Measurements from ENCODE around the gene CASP8AP2. TPM values are rescaled to one million over a fixed set of nuclear protein-coding genes. Genes with fewer than 3 reads are reported as not detected.

The CASP8AP2 gene
- total and polyA plus RNA-seq, 4 donors, result 4.3 to 24.4 (median 8.2) TPM

DNA sequence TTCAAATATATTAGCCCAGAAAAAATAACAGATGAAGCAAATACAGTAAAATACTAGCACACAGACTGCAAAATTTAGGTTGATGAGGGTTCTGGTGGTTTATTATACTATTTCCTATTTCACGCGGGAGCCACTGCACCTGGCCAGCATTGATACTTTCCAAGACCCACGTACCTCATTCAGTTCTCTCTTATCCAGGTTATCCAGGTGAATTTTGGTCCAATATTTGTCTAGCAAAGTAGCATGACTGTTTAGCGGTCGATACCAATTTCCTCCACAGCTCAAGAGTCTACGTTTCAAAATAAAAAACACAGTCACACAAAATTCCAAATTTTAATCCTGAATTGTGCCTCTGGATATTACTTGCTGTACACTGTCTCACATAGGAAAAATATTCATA lies 44.8 kb upstream of the CASP8AP2 start:
- TF ChIP-seq, protein P1, sequence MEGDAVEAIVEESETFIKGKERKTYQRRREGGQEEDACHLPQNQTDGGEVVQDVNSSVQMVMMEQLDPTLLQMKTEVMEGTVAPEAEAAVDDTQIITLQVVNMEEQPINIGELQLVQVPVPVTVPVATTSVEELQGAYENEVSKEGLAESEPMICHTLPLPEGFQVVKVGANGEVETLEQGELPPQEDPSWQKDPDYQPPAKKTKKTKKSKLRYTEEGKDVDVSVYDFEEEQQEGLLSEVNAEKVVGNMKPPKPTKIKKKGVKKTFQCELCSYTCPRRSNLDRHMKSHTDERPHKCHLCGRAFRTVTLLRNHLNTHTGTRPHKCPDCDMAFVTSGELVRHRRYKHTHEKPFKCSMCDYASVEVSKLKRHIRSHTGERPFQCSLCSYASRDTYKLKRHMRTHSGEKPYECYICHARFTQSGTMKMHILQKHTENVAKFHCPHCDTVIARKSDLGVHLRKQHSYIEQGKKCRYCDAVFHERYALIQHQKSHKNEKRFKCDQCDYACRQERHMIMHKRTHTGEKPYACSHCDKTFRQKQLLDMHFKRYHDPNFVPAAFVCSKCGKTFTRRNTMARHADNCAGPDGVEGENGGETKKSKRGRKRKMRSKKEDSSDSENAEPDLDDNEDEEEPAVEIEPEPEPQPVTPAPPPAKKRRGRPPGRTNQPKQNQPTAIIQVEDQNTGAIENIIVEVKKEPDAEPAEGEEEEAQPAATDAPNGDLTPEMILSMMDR (IDR thresholded peaks at IDR 0.05; ENCODE audit: control extremely low read depth, extremely low read depth), result no peak
- WGBS, 2 donors, result 96 to 98% methylated on average over 6 of the region's 6 CpGs
- ATAC-seq (ENCODE audit: insufficient read depth, low FRiP score) (no peak), DNase-seq (no peak)
- no peak overlapping the region for H3K9ac ChIP-seq (ENCODE audit: insufficient read depth in 1 of 2, low read length in 2 of 2)
- peaks cover 26 to 41% (median 32%) of the 10 kb centered on the region in 4 donors for H3K36me3 ChIP-seq (ENCODE audit: control insufficient read depth in 4 of 4, insufficient read depth in 4 of 4, low read length in 4 of 4)
- H3K4me1 ChIP-seq (ENCODE audit: control insufficient read depth in 5 of 5, insufficient read depth in 5 of 5, low read length in 5 of 5), result peaks cover 0 to 4% (median 0%) of the 10 kb centered on the region in 5 donors
- H3K4me3 ChIP-seq, result no peak overlapping the region
- peaks cover 0 to 3% (median 0%) of the 10 kb centered on the region in 4 donors for H3K9me3 ChIP-seq (ENCODE audit: control insufficient read depth in 4 of 4, insufficient read depth in 3 of 4, low read length in 3 of 4)
- no peak overlapping the region for H3K27ac ChIP-seq (ENCODE audit: low read depth in 1 of 2, low read length in 1 of 2)
- no peaks in the 10 kb centered on the region for H3K27me3 ChIP-seq (ENCODE audit: control insufficient read depth in 3 of 3, insufficient read depth in 3 of 3, low read length in 2 of 3)

DNA sequence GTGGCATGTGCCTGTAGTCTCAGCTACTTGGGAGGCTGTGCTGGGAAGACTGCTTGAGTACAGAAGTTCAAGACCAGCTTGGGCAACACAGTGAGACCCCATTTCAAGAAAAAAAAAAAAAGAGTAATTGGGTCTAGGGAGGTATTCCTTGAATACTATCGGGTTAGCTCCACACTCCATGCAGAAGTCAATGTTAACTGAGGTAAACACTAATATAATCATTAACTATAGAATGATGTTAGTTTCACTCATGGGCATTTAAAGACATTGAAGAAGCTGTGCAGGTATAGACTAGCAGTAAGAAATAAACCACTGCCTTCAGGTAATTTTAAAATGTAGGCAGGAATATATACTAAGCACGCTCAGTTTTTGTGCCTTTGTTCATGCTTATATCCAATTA lies 42.7 kb upstream of the CASP8AP2 start:
- no peaks in the 10 kb centered on the region for H3K27me3 ChIP-seq (ENCODE audit: control insufficient read depth in 3 of 3, insufficient read depth in 3 of 3, low read length in 2 of 3)
- no peak for ATAC-seq (ENCODE audit: insufficient read depth, low FRiP score)
- no peak for DNase-seq
- peaks cover 23 to 39% (median 30%) of the 10 kb centered on the region in 4 donors for H3K36me3 ChIP-seq (ENCODE audit: control insufficient read depth in 4 of 4, insufficient read depth in 4 of 4, low read length in 4 of 4)
- no peak overlapping the region for H3K4me3 ChIP-seq
- TF ChIP-seq, protein P1 (IDR thresholded peaks at IDR 0.05; ENCODE audit: control extremely low read depth, extremely low read depth), result no peak
- 84 to 94% methylated on average over 2 of the region's 2 CpGs for WGBS, 2 donors
- no peak overlapping the region for H3K9ac ChIP-seq (ENCODE audit: insufficient read depth in 1 of 2, low read length in 2 of 2)
- peaks cover 0 to 4% (median 0%) of the 10 kb centered on the region in 5 donors for H3K4me1 ChIP-seq (ENCODE audit: control insufficient read depth in 5 of 5, insufficient read depth in 5 of 5, low read length in 5 of 5)
- H3K27ac ChIP-seq (ENCODE audit: low read depth in 1 of 2, low read length in 1 of 2), result no peak overlapping the region
- peaks cover 0 to 3% (median 0%) of the 10 kb centered on the region in 4 donors for H3K9me3 ChIP-seq (ENCODE audit: control insufficient read depth in 4 of 4, insufficient read depth in 3 of 4, low read length in 3 of 4)

DNA sequence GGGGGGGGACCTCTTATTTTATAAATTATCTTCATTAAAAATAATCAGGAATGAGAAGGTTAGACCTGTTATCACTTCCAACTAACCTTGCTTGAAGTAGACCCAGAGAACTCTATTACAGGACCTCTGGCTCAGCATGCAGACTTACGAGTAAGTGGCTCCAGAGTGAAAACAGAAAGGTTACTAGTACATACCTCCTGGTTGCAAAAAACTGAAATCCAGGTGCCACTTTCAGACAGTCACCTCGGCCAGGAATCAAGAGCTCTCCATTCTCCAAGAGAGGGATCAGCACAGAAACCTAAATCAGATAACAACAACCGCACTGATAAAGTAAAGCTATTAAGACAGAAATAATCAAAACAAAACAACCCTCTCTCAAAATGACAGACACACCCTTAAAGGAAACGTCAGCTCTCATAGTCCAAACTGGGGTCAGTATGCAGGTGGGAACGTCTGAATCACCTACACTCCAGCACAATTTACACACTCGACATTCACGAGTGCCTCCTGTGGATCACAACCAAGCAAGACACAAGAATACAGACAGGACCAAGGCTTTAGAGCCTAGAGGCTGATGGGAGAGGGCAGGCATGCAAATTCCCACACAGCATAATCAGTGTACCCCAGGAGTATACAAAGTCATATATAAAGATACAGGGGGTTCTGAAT lies 41.9 kb upstream of the CASP8AP2 start:
- peak in 1 of 3 donors; percentile 4 for DNase-seq
- 61 to 81% methylated on average over 7 of the region's 7 CpGs for WGBS, 2 donors
- no peak overlapping the region for H3K27ac ChIP-seq (ENCODE audit: low read depth in 1 of 2, low read length in 1 of 2)
- H3K4me3 ChIP-seq, result no peak overlapping the region
- peaks cover 0 to 4% (median 0%) of the 10 kb centered on the region in 5 donors for H3K4me1 ChIP-seq (ENCODE audit: control insufficient read depth in 5 of 5, insufficient read depth in 5 of 5, low read length in 5 of 5)
- TF ChIP-seq, protein P1 (IDR thresholded peaks at IDR 0.05; ENCODE audit: control extremely low read depth, extremely low read depth), result no peak
- H3K27me3 ChIP-seq (ENCODE audit: control insufficient read depth in 3 of 3, insufficient read depth in 3 of 3, low read length in 2 of 3), result no peaks in the 10 kb centered on the region
- H3K9ac ChIP-seq (ENCODE audit: insufficient read depth in 1 of 2, low read length in 2 of 2), result no peak overlapping the region
- H3K36me3 ChIP-seq (ENCODE audit: control insufficient read depth in 4 of 4, insufficient read depth in 4 of 4, low read length in 4 of 4), result peaks cover 23 to 42% (median 30%) of the 10 kb centered on the region in 4 donors
- peaks cover 0 to 3% (median 0%) of the 10 kb centered on the region in 4 donors for H3K9me3 ChIP-seq (ENCODE audit: control insufficient read depth in 4 of 4, insufficient read depth in 3 of 4, low read length in 3 of 4)
- peak; percentile 47 for ATAC-seq (ENCODE audit: insufficient read depth, low FRiP score)
